HepG2 (cell line): ENCODE measurements around the gene LEPROT. TPM values are rescaled to one million over a fixed set of nuclear protein-coding genes. Genes with fewer than 3 reads are reported as not detected.
A peak's percentile ranks its signal among the peaks of the same experiment; 100 is the strongest.

ENCODE experiments used
- ATAC-seq: fragments of 200-7000 bp; cut with Tn5 transposase; 3 replicates; pipeline ENCODE4 v1.9.1; 2020; ENCODE audit warnings: mild to moderate bottlenecking, moderate library complexity
- BruUV-seq: library from RNA; stranded (reverse); fragments of 400-500 nt; replicated peaks from 2 replicates; lab custom pipeline; 2021; lab: Mats Ljungman, UMichigan
- CTCF ChIA-PET: fragments of 300-600 bp; formaldehyde crosslinking; extraction: SDS; loops from one replicate; lab custom pipeline; 2021; ENCODE audit warnings: low total read pairs, inconsistent platforms, low intra/inter-chr PET ratio; lab: Yijun Ruan, JAX
- POLR2A ChIA-PET: fragments of 350-600 bp; sonication (Branson Sonifier 250); formaldehyde crosslinking; loops from one replicate; lab custom pipeline; 2020; ENCODE audit warnings: antibody characterized with exemption, inconsistent platforms; lab: Yijun Ruan, JAX
- DNase-seq: peaks from one replicate; pipeline ENCODE4 v3.0.0-alpha.2; 2015; ENCODE audit warnings: low spot score
- FAIRE-seq: peaks from 3 replicates; lab custom pipeline; 2011; peaks lifted over from hg19 to GRCh38; lab: Jason Lieb, UNC
- H2AFZ ChIP-seq: one replicate; pipeline ENCODE4 v1.6.1; 2011; ENCODE audit warnings: low read length, inconsistent platforms
- H3K27ac ChIP-seq: fragments of 300-600 bp; 3 replicates; pipeline ENCODE4 v1.8.0; 2011; ENCODE audit warnings: mixed run types, mild to moderate bottlenecking, mixed read lengths, low read length, inconsistent platforms; ENCODE audit not compliant: insufficient read depth; ENCODE audit errors: extremely low read length
- H3K27me3 ChIP-seq, 2 experiments: fragments of 200-600 bp in 1 of 2; 2 replicates in 1 of 2; 3 replicates in 1 of 2; pipeline versions ENCODE4 v1.6.0 to v1.8.0; 2011; ENCODE audit warnings: low read length in 2 of 2, mild to moderate bottlenecking in 2 of 2, moderate library complexity in 2 of 2, inconsistent platforms in 1 of 2; ENCODE audit not compliant: insufficient read depth in 2 of 2, control insufficient read depth in 1 of 2
- H3K36me3 ChIP-seq, 2 experiments: fragments of 200-600 bp in 1 of 2; replicated peaks in 1 of 2; 2 replicates in 1 of 2; 3 replicates in 1 of 2; pipeline versions ENCODE4 v1.5.1 to v1.8.0; 2011; ENCODE audit warnings: low read length in 2 of 2, inconsistent platforms in 1 of 2; ENCODE audit not compliant: insufficient read depth in 2 of 2, control insufficient read depth in 1 of 2
- H3K4me1 ChIP-seq: 2 replicates; pipeline ENCODE4 v1.5.1; 2012; ENCODE audit warnings: low read length, inconsistent platforms; ENCODE audit not compliant: insufficient read depth
- H3K4me2 ChIP-seq: 2 replicates; pipeline ENCODE4 v1.6.0; 2011; ENCODE audit warnings: low read depth, low read length, inconsistent platforms
- H3K4me3 ChIP-seq, 3 experiments: fragments of 200-600 bp in 1 of 3; sonication (generic), shearing (Covaris generic) in 1 of 3; replicated peaks in 1 of 3; 2 replicates each; pipeline ENCODE4 v1.5.1; 2011 to 2016; ENCODE audit warnings: low read length in 3 of 3, inconsistent platforms in 2 of 3, low read depth in 2 of 3, mild to moderate bottlenecking in 2 of 3, control low read depth in 1 of 3, mixed read lengths in 1 of 3; ENCODE audit not compliant: insufficient read depth in 1 of 3
- H3K79me2 ChIP-seq: one replicate; pipeline ENCODE4 v1.6.1; 2011; ENCODE audit warnings: low read length, inconsistent platforms; ENCODE audit not compliant: insufficient read depth
- H3K9ac ChIP-seq: 2 replicates; pipeline ENCODE4 v1.6.0; 2011; ENCODE audit warnings: mild to moderate bottlenecking, low read depth, low read length, inconsistent platforms; ENCODE audit not compliant: insufficient read depth
- H3K9me3 ChIP-seq: 2 replicates; pipeline ENCODE4 v1.5.1; 2012; ENCODE audit warnings: mild to moderate bottlenecking, low read length
- H4K20me1 ChIP-seq: 2 replicates; pipeline ENCODE4 v1.6.0; 2011; ENCODE audit warnings: inconsistent platforms, mild to moderate bottlenecking, low read length, moderate library complexity; ENCODE audit not compliant: insufficient read depth
- ATF2 ChIP-seq: sonication (generic); formaldehyde crosslinking; IDR thresholded peaks from 2 replicates; pipeline ENCODE4 v1.4.0; 2020; ENCODE audit warnings: missing genetic modification reagents
- KDM3A ChIP-seq: IDR thresholded peaks from 2 replicates; pipeline ENCODE4 v1.6.1; 2018; ENCODE audit warnings: low read depth, missing compliant biosample characterization
- MED1 ChIP-seq: sonication (generic); formaldehyde crosslinking; IDR thresholded peaks from 2 replicates; pipeline ENCODE4 v1.4.0; 2020; ENCODE audit warnings: missing genetic modification reagents
- PRDM15 ChIP-seq: sonication (generic); formaldehyde crosslinking; IDR thresholded peaks from 2 replicates; pipeline ENCODE4 v1.4.0; 2020; ENCODE audit warnings: missing genetic modification reagents
- RXRB ChIP-seq: IDR thresholded peaks from 2 replicates; pipeline ENCODE4 v1.6.1; 2016; ENCODE audit warnings: borderline replicate concordance, missing genetic modification reagents, missing compliant biosample characterization
- SRSF9 ChIP-seq: fragments of 200-400 bp; formaldehyde crosslinking; IDR thresholded peaks from 2 replicates; pipeline ENCODE4 v1.6.1; 2018; ENCODE audit warnings: borderline replicate concordance, mild to moderate bottlenecking, low read depth, low read length; ENCODE audit not compliant: insufficient read depth, poor library complexity, severe bottlenecking
- ZBTB20 ChIP-seq: sonication (generic); formaldehyde crosslinking; IDR thresholded peaks from 2 replicates; pipeline ENCODE4 v1.8.1; 2023; ENCODE audit warnings: missing genetic modification reagents, low read depth, mild to moderate bottlenecking, borderline replicate concordance
- ZMYM4 ChIP-seq: sonication (generic); formaldehyde crosslinking; IDR thresholded peaks from 2 replicates; pipeline ENCODE4 v1.8.1; 2023; ENCODE audit warnings: mild to moderate bottlenecking, missing genetic modification reagents
- ZNF138 ChIP-seq: sonication (generic); formaldehyde crosslinking; IDR thresholded peaks from 2 replicates; pipeline ENCODE4 v1.5.0; 2020; ENCODE audit warnings: mild to moderate bottlenecking, low read depth, missing genetic modification reagents
- WGBS: methylation state at CpG from one replicate; pipeline ENCODE4 v1.1.6; 2017; ENCODE audit warnings: low lambda C conversion rate; 5-methylcytosine and 5-hydroxymethylcytosine counted together
- in situ Hi-C: cut with HindIII; loops from 2 replicates; pipeline ENCODE4 v1.10.0; 2017; ENCODE audit warnings: low pct_unique_long_range_greater_than_20kb; ENCODE audit not compliant: extremely low pct_ligation_motif_present
- intact Hi-C: fragments of 100-400 bp; cut with micrococcal nuclease; formaldehyde crosslinking; loops from one replicate; pipeline ENCODE4 v1.10.0; 2022; ENCODE audit not compliant: unreplicated experiment
- polyA plus RNA-seq, 8 experiments: library from polyadenylated mRNA; depleted of rRNA in 3 of 8; stranded (reverse) in 7 of 8; unstranded in 1 of 8; fragments of >200 nt; fragmentation: Illumina TruSeq in 4 of 8; extraction: Trizol in 4 of 8; gene quantifications; 2 replicates each; pipeline versions ENCODE4 v1.2.1 to v1.2.3, GENCODE V29; 2011 to 2016; ENCODE audit warnings: low read depth in 4 of 8, missing spikeins in 1 of 8, mixed read lengths in 1 of 8; ENCODE audit not compliant: insufficient read depth in 1 of 8
- total RNA-seq, 5 experiments: library from RNA; depleted of rRNA; stranded (reverse); fragments of >200 nt; fragmentation: Illumina TruSeq; extraction: Trizol; gene quantifications; 2 replicates each; pipeline ENCODE4 v1.2.3, GENCODE V29; 2016; ENCODE audit warnings: low read depth in 1 of 5
- TF ChIP-seq, protein P1 (sequence below): sonication (generic); formaldehyde crosslinking; IDR thresholded peaks from 2 replicates; pipeline ENCODE4 v1.4.0; 2020; ENCODE audit warnings: mild to moderate bottlenecking, missing genetic modification reagents
- TF ChIP-seq, protein P2 (sequence below): sonication (generic); formaldehyde crosslinking; IDR thresholded peaks from 2 replicates; pipeline ENCODE4 v1.5.1; 2020; ENCODE audit warnings: missing genetic modification reagents, mild to moderate bottlenecking, borderline replicate concordance
- TF ChIP-seq, protein P3 (sequence below): sonication (generic); formaldehyde crosslinking; IDR thresholded peaks from 2 replicates; pipeline ENCODE4 v1.5.0; 2020; ENCODE audit warnings: missing genetic modification reagents

Gene LEPROT
- total and polyA plus RNA-seq, 2 of the 13 experiments (the other 11 are each of a cell fraction or from before 2014, with no cell fraction given), result 36.8 to 51.4 TPM

DNA sequence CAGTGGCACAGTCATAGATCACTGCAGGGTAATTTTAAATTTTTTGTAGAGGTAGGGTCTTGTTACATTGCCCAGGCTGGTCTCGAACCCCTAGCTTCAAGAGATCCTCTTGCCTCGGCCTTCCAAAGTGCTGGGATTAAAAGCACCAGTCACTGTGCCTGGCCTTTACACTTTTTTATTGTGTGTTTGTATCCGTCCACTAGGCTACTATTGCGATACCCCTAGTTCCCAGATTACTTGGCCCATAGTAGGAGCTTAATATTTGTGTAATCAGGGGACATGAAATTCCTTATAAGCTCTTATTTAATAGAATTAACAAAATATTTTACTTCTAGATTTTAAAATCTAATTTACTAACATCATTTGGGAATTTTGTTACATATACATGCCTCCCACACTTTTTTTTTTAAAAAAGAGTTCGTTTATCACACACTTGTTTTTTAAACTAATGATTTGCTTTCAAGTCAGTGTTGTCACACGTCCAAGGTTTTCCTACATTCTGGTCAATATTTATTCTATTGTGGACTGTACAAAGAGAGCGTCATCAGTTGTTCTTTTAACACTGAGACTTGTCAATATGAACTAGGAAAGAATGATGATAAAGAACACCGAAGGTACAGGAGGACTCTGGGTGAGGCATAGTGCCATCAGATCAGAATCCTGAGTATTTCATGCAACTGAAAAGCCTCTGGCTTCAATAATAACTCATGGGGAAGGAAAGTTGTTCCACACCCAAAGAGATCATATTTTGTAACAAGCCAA lies 63.7 kb downstream of the LEPROT start:
- Histone ChIP-seq H2AFZ (no peak overlapping the region), H3K27me3 (no peaks in the 10 kb centered on the region), H3K4me3 (no peak overlapping the region), H3K4me1 (peaks cover 32% of the 10 kb centered on the region), H3K27ac (peak overlapping the region; percentile 70), H3K9ac (no peak overlapping the region), H3K4me2 (no peak overlapping the region), H3K9me3 (no peaks in the 10 kb centered on the region), H4K20me1 (no peaks in the 10 kb centered on the region), H3K79me2 (no peaks in the 10 kb centered on the region), H3K36me3 (no peaks in the 10 kb centered on the region)
- FAIRE-seq (peak; percentile 71), ATAC-seq (peak; percentile 100), DNase-seq (peak; percentile 88)
- BruUV-seq, result no TSS peak
- CTCF ChIA-PET, result no interaction called here
- in situ Hi-C loops, result no loop called here
- 26% methylated on average over 8 of the region's 8 CpGs for WGBS
- POLR2A ChIA-PET, result interaction anchor here (0.8 to 1.0 kb wide), 2 partner anchors 17 to 71 kb away, joined by 3 to 4 read pairs; no protein-coding TSS in a partner anchor
- intact Hi-C loops, result loop anchor here (2.0 kb wide), 1 partner anchor 13 kb away; no protein-coding TSS in a partner anchor
- TF ChIP-seq, protein P1, sequence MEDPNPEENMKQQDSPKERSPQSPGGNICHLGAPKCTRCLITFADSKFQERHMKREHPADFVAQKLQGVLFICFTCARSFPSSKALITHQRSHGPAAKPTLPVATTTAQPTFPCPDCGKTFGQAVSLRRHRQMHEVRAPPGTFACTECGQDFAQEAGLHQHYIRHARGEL, result no peak
- peak; percentile 63; the same call in 1 of the 2 replicates for TF ChIP-seq ATF2
- TF ChIP-seq ZBTB20 (CRISPR knock-in tag), result peak; percentile 54; the same call in 1 of the 2 replicates
- TF ChIP-seq ZMYM4 (CRISPR knock-in tag), result peak; percentile 42; the same call in 1 of the 2 replicates
- peak; percentile 84 for TF ChIP-seq RXRB (CRISPR knock-in tag)
- TF ChIP-seq KDM3A, result no peak
- TF ChIP-seq PRDM15 (CRISPR knock-in tag), result no peak
- TF ChIP-seq, protein P2, sequence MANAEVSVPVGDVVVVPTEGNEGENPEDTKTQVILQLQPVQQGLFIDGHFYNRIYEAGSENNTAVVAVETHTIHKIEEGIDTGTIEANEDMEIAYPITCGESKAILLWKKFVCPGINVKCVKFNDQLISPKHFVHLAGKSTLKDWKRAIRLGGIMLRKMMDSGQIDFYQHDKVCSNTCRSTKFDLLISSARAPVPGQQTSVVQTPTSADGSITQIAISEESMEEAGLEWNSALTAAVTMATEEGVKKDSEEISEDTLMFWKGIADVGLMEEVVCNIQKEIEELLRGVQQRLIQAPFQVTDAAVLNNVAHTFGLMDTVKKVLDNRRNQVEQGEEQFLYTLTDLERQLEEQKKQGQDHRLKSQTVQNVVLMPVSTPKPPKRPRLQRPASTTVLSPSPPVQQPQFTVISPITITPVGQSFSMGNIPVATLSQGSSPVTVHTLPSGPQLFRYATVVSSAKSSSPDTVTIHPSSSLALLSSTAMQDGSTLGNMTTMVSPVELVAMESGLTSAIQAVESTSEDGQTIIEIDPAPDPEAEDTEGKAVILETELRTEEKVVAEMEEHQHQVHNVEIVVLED (CRISPR knock-in tag), result peak; percentile 34; the same call in 1 of the 2 replicates
- TF ChIP-seq SRSF9, result no peak
- TF ChIP-seq, protein P3, sequence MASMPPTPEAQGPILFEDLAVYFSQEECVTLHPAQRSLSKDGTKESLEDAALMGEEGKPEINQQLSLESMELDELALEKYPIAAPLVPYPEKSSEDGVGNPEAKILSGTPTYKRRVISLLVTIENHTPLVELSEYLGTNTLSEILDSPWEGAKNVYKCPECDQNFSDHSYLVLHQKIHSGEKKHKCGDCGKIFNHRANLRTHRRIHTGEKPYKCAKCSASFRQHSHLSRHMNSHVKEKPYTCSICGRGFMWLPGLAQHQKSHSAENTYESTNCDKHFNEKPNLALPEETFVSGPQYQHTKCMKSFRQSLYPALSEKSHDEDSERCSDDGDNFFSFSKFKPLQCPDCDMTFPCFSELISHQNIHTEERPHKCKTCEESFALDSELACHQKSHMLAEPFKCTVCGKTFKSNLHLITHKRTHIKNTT (CRISPR knock-in tag), result no peak
- TF ChIP-seq ZNF138 (CRISPR knock-in tag), result no peak
- TF ChIP-seq MED1 (CRISPR knock-in tag), result peak; percentile 89
